Fibroblast of gingiva (primary cell): ENCODE data around the gene HMOX1.

Experiments used
- DNase-seq: peaks from one replicate; pipeline ENCODE4 v3.0.0-alpha.2; 2011; ENCODE audit warnings: low read depth

The HMOX1 gene

GRCh38 chr22:35380537-35381423 is at the start of gene HMOX1:
Gene HMOX1, plus strand, starts transcription at chr22:35381096. Its CDS starts 78 bp downstream, at chr22:35381174.
- peak; percentile 98 for DNase-seq

- no peak for DNase-seq
Observed at GRCh38 chr22:35332278-35332677, 48.6 kb upstream of the HMOX1 start.

GRCh38 chr22:35333220-35333619 is 47.7 kb upstream of the HMOX1 start:
- no peak for DNase-seq

GRCh38 chr22:35334004-35334403 is 46.9 kb upstream of the HMOX1 start:
- no peak for DNase-seq

GRCh38 chr22:35335468-35335867 is 45.4 kb upstream of the HMOX1 start:
- no peak for DNase-seq

- no peak for DNase-seq
Observed at GRCh38 chr22:35335936-35336781, 44.7 kb upstream of the HMOX1 start.

- no peak for DNase-seq
Observed at GRCh38 chr22:35337932-35338331, 43.0 kb upstream of the HMOX1 start.

GRCh38 chr22:35341090-35341874 is 39.6 kb upstream of the HMOX1 start:
- no peak for DNase-seq

GRCh38 chr22:35342390-35342789 is 38.5 kb upstream of the HMOX1 start:
- DNase-seq: no peak

- DNase-seq: no peak
Observed at GRCh38 chr22:35343664-35344550, 37.0 kb upstream of the HMOX1 start.

GRCh38 chr22:35344956-35345690 is 35.8 kb upstream of the HMOX1 start:
- no peak for DNase-seq

GRCh38 chr22:35345808-35346505 is 34.9 kb upstream of the HMOX1 start:
- no peak for DNase-seq

GRCh38 chr22:35346596-35347220 is 34.2 kb upstream of the HMOX1 start:
- no peak for DNase-seq

GRCh38 chr22:35347462-35347861 is 33.4 kb upstream of the HMOX1 start:
- no peak for DNase-seq

GRCh38 chr22:35348026-35348590 is 32.8 kb upstream of the HMOX1 start:
- no peak for DNase-seq

GRCh38 chr22:35348703-35349102 is 32.2 kb upstream of the HMOX1 start:
- no peak for DNase-seq

GRCh38 chr22:35349368-35349703 is 31.6 kb upstream of the HMOX1 start:
- no peak for DNase-seq

GRCh38 chr22:35349704-35350538 is 31.0 kb upstream of the HMOX1 start:
- peak; percentile 47 for DNase-seq
